Neural progenitor cell (in vitro differentiated cells): ENCODE data around the gene CISD1. TPM values are rescaled to one million over a fixed set of nuclear protein-coding genes. Genes with fewer than 3 reads are reported as not detected.

Experiments
- DNase-seq: peaks from one replicate; pipeline ENCODE4 v3.0.0-alpha.2; 2016; ENCODE audit warnings: low spot score
- H2AFZ ChIP-seq: fragments of 200-600 bp; sonication (generic); replicated peaks from 2 replicates; pipeline ENCODE4 v1.6.1; 2016; ENCODE audit warnings: antibody characterized with exemption
- H3F3A ChIP-seq: fragments of 200-600 bp; sonication (generic); 2 replicates; pipeline ENCODE4 v1.6.1; 2016; ENCODE audit warnings: antibody characterized with exemption, low read depth
- H3K27ac ChIP-seq: fragments of 200-600 bp; sonication (generic); 2 replicates; pipeline ENCODE4 v1.5.1; 2016; ENCODE audit warnings: mild to moderate bottlenecking
- H3K27me3 ChIP-seq: fragments of 200-600 bp; sonication (generic); 2 replicates; pipeline ENCODE4 v1.6.1; 2016; ENCODE audit warnings: mild to moderate bottlenecking, moderate library complexity
- H3K36me3 ChIP-seq: fragments of 200-600 bp; sonication (generic); 2 replicates; pipeline ENCODE4 v1.5.1; 2016
- H3K4me1 ChIP-seq: fragments of 200-600 bp; sonication (generic); 2 replicates; pipeline ENCODE4 v1.6.1; 2016; ENCODE audit warnings: mixed run types
- H3K4me2 ChIP-seq: fragments of 200-600 bp; sonication (generic); 2 replicates; pipeline ENCODE4 v1.6.1; 2016
- H3K4me3 ChIP-seq: fragments of 200-600 bp; sonication (generic); 2 replicates; pipeline ENCODE4 v1.5.1; 2016
- H3K79me2 ChIP-seq: fragments of 200-600 bp; sonication (generic); 2 replicates; pipeline ENCODE4 v1.6.1; 2016; ENCODE audit warnings: low read depth
- H3K9ac ChIP-seq: fragments of 200-600 bp; sonication (generic); 2 replicates; pipeline ENCODE4 v1.6.1; 2016
- H3K9me3 ChIP-seq: fragments of 200-600 bp; sonication (generic); 2 replicates; pipeline ENCODE4 v1.5.1; 2016; ENCODE audit warnings: low read depth
- H4K20me1 ChIP-seq: fragments of 200-600 bp; sonication (generic); 2 replicates; pipeline ENCODE4 v1.6.1; 2016; ENCODE audit warnings: low read depth
- H3K27ac Mint-ChIP-seq: 3 replicates; pipeline ENCODE4 v1.8.0; 2021; ENCODE audit warnings: mixed read lengths
- H3K27me3 Mint-ChIP-seq: 2 replicates; pipeline ENCODE4 v1.8.0; 2022; ENCODE audit warnings: low read depth, mild to moderate bottlenecking, inconsistent platforms, moderate library complexity, mixed read lengths; ENCODE audit not compliant: insufficient read depth
- H3K36me3 Mint-ChIP-seq: 3 replicates; pipeline ENCODE4 v1.8.0; 2021; ENCODE audit warnings: mixed read lengths
- H3K4me1 Mint-ChIP-seq: 3 replicates; pipeline ENCODE4 v1.8.0; 2021; ENCODE audit warnings: mixed read lengths
- H3K4me3 Mint-ChIP-seq: 3 replicates; pipeline ENCODE4 v1.8.0; 2021; ENCODE audit warnings: mild to moderate bottlenecking, moderate library complexity, mixed read lengths
- H3K9me3 Mint-ChIP-seq: 3 replicates; pipeline ENCODE4 v1.8.0; 2020; ENCODE audit warnings: mixed read lengths
- CTCF ChIP-seq: fragments of 200-600 bp; sonication (generic); IDR thresholded peaks from 2 replicates; pipeline ENCODE4 v1.5.1; 2017; ENCODE audit warnings: antibody characterized with exemption, mild to moderate bottlenecking
- EZH2 ChIP-seq: fragments of 200-600 bp; sonication (generic); IDR thresholded peaks from 2 replicates; pipeline ENCODE4 v1.6.1; 2017; ENCODE audit warnings: antibody characterized with exemption, mild to moderate bottlenecking, moderate library complexity
- EZH2phosphoT487 ChIP-seq: fragments of 200-600 bp; sonication (generic); IDR thresholded peaks from 2 replicates; pipeline ENCODE4 v1.6.1; 2017; ENCODE audit warnings: antibody characterized with exemption
- total RNA-seq: library from RNA; depleted of rRNA; stranded (reverse); fragments of >200 nt; gene quantifications from 2 replicates; pipeline ENCODE4 v1.2.3, GENCODE V29; 2015; ENCODE audit warnings: low replicate concordance

The CISD1 gene
- total RNA-seq, 1 donor from 2014 or later = 27.6 TPM

- Mint-ChIP-seq H3K27me3 (no peaks in the 10 kb centered on the region), H3K9me3 (peaks cover 4% of the 10 kb centered on the region), H3K27ac (no peak overlapping the region), H3K4me3 (no peak overlapping the region), H3K4me1 (no peaks in the 10 kb centered on the region), H3K36me3 (no peaks in the 10 kb centered on the region)
- no peak overlapping the region for H3K4me2 ChIP-seq
- H3K36me3 ChIP-seq = no peaks in the 10 kb centered on the region
- no peak overlapping the region for H3K9ac ChIP-seq
- no peaks in the 10 kb centered on the region for H4K20me1 ChIP-seq
- H3F3A ChIP-seq = no peaks in the 10 kb centered on the region
- H3K9me3 ChIP-seq = no peaks in the 10 kb centered on the region
- H2AFZ ChIP-seq = no peak overlapping the region
- no peak overlapping the region for H3K27ac ChIP-seq
- H3K4me1 ChIP-seq = no peaks in the 10 kb centered on the region
- no peak for DNase-seq
- H3K4me3 ChIP-seq = no peak overlapping the region
- TF ChIP-seq EZH2 = no peak
- TF ChIP-seq CTCF = no peak
- TF ChIP-seq EZH2phosphoT487 = no peak
- no peaks in the 10 kb centered on the region for H3K27me3 ChIP-seq
- no peaks in the 10 kb centered on the region for H3K79me2 ChIP-seq
Measured at GRCh38 chr10:58326967-58327381, 58.0 kb downstream of the CISD1 start.

GRCh38 chr10:58328233-58328632 is 59.3 kb downstream of the CISD1 start:
- Histone ChIP-seq H3K9ac (no peak overlapping the region), H2AFZ (no peak overlapping the region), H3K4me2 (no peak overlapping the region), H3K79me2 (no peaks in the 10 kb centered on the region), H3K9me3 (no peaks in the 10 kb centered on the region), H3K4me1 (no peaks in the 10 kb centered on the region), H3F3A (no peaks in the 10 kb centered on the region), H3K27me3 (no peaks in the 10 kb centered on the region), H3K36me3 (no peaks in the 10 kb centered on the region), H3K27ac (no peak overlapping the region), H4K20me1 (no peaks in the 10 kb centered on the region), H3K4me3 (no peak overlapping the region)
- Mint-ChIP-seq H3K4me1 (no peaks in the 10 kb centered on the region), H3K27me3 (peaks cover 2% of the 10 kb centered on the region), H3K4me3 (no peak overlapping the region), H3K36me3 (no peaks in the 10 kb centered on the region), H3K27ac (no peak overlapping the region), H3K9me3 (peaks cover 4% of the 10 kb centered on the region)
- DNase-seq = no peak
- TF ChIP-seq EZH2 (no peak), EZH2phosphoT487 (no peak), CTCF (no peak)

- TF ChIP-seq EZH2 (no peak), CTCF (no peak), EZH2phosphoT487 (no peak)
- Histone ChIP-seq H3K79me2 (peaks cover 5% of the 10 kb centered on the region), H3K36me3 (no peaks in the 10 kb centered on the region), H2AFZ (no peak overlapping the region), H3K27ac (no peak overlapping the region), H3K9ac (no peak overlapping the region), H3K27me3 (no peaks in the 10 kb centered on the region), H3F3A (no peaks in the 10 kb centered on the region), H3K9me3 (no peaks in the 10 kb centered on the region), H3K4me1 (no peaks in the 10 kb centered on the region), H4K20me1 (peaks cover under 1% of the 10 kb centered on the region), H3K4me3 (no peak overlapping the region), H3K4me2 (no peak overlapping the region)
- Mint-ChIP-seq H3K36me3 (no peaks in the 10 kb centered on the region), H3K27ac (no peak overlapping the region), H3K4me3 (no peak overlapping the region), H3K4me1 (peaks cover 3% of the 10 kb centered on the region), H3K9me3 (peaks cover 4% of the 10 kb centered on the region), H3K27me3 (peaks cover 5% of the 10 kb centered on the region)
- DNase-seq = no peak
Measured at GRCh38 chr10:58330431-58330830, 61.5 kb downstream of the CISD1 start.
